ENCODE data around the gene SFXN5.

SFXN5 gene

DNA sequence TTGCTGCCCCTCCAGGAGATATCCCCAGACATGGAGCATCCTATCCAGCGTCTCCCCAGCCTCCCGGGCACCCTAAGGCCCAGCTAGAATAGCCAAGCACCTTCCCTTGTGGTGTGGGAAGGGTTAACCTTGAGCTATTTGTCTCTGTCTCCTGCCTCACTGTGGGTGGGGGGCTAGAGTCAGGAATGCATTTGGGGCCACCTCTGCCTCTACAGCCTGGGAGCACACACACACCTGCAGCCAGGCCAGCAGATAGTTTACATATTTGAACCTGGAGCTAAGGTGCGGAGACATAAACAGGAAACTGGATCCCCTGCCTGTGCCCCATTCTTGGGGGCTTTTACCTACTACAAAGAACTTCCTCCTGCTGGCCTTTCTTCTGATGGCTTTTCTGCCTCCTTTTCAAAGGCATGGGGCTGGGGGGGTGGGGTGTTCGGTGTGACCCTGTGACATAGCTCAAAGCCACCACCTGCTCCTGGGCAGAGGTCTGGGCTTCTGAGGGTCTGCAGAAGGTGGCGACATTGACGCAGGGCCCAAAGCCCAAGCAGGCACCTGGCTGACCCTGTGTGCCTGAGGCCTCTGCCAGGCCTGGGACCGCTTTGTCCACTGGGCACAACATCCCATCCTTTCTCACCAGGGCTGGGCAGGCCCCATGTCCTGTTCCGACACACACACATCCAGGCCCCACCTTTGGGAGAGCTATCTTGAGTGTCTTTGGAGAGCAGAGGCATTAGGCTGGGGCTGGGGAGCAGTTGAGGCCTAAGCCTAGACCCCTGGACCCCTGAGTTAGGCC is 120.0 kb downstream of the SFXN5 start:
- intact Hi-C loops (cut with DNase I; ENCODE audit: low total_unique reads), result no loop called here
- Histone ChIP-seq H3K4me3 (no peak overlapping the region), H3K27me3 (no peaks in the 10 kb centered on the region), H3K27ac (no peak overlapping the region), H3K4me1 (no peaks in the 10 kb centered on the region), H3K9me3 (no peaks in the 10 kb centered on the region), H3K36me3 (peaks cover 0 to 7% (median 0%) of the 10 kb centered on the region in 3 donors)
- DNase-seq, result no peak
- TF ChIP-seq, protein P1, sequence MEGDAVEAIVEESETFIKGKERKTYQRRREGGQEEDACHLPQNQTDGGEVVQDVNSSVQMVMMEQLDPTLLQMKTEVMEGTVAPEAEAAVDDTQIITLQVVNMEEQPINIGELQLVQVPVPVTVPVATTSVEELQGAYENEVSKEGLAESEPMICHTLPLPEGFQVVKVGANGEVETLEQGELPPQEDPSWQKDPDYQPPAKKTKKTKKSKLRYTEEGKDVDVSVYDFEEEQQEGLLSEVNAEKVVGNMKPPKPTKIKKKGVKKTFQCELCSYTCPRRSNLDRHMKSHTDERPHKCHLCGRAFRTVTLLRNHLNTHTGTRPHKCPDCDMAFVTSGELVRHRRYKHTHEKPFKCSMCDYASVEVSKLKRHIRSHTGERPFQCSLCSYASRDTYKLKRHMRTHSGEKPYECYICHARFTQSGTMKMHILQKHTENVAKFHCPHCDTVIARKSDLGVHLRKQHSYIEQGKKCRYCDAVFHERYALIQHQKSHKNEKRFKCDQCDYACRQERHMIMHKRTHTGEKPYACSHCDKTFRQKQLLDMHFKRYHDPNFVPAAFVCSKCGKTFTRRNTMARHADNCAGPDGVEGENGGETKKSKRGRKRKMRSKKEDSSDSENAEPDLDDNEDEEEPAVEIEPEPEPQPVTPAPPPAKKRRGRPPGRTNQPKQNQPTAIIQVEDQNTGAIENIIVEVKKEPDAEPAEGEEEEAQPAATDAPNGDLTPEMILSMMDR (IDR thresholded peaks at IDR 0.05), result no peak

DNA sequence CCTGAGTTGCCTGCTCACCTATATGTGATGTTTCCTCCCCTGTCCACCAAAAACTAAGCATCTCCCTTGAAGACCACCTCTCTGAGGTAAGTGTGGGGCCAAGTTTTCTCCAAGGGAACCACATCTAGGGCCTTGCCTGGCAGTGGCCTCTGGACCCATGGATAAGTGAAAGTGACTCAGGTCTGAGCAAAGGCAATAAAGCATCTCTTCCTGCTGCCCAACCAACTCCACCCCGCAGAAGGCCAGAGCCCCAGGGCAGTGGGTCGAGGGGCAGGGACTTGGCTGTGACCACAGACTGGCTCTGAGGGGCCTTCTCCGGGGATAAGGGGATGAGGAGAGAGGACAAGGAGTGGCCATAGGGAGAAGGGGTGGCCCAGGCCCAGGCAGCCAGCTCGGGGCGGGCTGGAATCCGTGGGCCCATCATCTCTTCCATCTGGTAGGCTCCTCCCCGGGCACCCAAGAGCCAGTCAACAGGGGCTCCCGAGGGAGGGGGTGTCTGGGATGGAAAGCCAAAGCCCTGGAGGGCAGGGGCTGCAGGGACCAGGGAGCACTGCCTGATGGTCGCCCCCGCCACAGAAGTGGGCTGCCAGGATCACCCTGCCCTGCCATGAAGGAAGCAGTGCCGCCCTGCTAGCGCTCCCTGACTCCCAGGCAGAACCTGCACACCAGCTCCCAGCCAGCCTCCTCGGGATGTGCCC is 120.8 kb downstream of the SFXN5 start:
- Histone ChIP-seq H3K27me3 (no peaks in the 10 kb centered on the region), H3K36me3 (no peaks in the 10 kb centered on the region), H3K9me3 (no peaks in the 10 kb centered on the region), H3K27ac (no peak overlapping the region), H3K4me3 (no peak overlapping the region), H3K4me1 (no peaks in the 10 kb centered on the region)
- TF ChIP-seq, protein P1 (IDR thresholded peaks at IDR 0.05), result no peak
- intact Hi-C loops (cut with DNase I; ENCODE audit: low total_unique reads), result no loop called here
- no peak for DNase-seq

DNA sequence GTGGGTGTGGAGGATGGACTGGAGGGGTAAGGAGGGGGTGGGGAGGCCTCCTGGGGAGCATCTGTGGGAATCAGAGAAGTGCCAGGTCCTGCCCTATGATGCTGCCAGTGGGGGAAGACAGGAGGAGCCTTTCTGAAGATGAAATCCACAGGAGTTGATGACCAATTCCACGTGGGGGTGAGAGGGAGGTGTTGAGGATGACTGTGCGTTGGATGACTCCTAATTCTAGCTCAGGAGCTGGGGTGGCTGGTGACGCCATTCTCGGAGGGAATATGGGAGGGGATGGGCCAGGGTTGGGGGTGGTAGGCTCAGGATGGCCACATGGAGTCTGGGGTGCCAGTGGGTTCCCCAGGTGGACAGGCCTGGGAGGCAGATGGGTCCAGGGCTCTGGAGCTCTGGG is 121.9 kb downstream of the SFXN5 start:
- H3K27ac ChIP-seq, result no peak overlapping the region
- TF ChIP-seq, protein P1 (IDR thresholded peaks at IDR 0.05), result no peak
- no peaks in the 10 kb centered on the region for H3K4me1 ChIP-seq
- no peaks in the 10 kb centered on the region for H3K27me3 ChIP-seq
- no peak for DNase-seq
- H3K36me3 ChIP-seq, result peaks cover 0 to 8% (median 0%) of the 10 kb centered on the region in 3 donors
- intact Hi-C loops (cut with DNase I; ENCODE audit: low total_unique reads), result no loop called here
- H3K4me3 ChIP-seq, result no peak overlapping the region
- no peaks in the 10 kb centered on the region for H3K9me3 ChIP-seq

DNA sequence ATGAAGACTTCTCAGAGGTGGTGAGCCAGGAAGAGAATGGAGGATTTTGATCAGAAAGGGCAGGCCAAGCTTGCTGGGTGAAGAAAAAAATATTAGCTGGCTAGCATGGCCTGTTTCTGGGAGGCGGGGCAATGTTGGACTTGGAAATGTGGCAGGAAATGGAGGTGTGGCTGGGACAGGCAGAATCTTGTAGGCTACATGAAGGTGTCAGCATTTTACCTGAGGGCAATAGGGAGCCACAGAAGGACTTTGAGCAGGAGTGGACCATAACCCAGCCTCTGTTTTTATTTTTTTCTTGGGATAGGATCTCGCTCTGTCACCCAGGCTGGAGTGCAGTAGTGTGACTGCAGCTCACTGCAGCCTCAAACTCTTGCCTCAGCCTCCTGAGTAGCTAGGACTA is 122.5 kb downstream of the SFXN5 start:
- Histone ChIP-seq H3K36me3 (peaks cover 0 to 12% (median 0%) of the 10 kb centered on the region in 3 donors), H3K4me3 (no peak overlapping the region), H3K9me3 (no peaks in the 10 kb centered on the region), H3K4me1 (no peaks in the 10 kb centered on the region), H3K27me3 (no peaks in the 10 kb centered on the region), H3K27ac (no peak overlapping the region)
- no peak for DNase-seq
- TF ChIP-seq, protein P1 (IDR thresholded peaks at IDR 0.05), result no peak
- intact Hi-C loops (cut with DNase I; ENCODE audit: low total_unique reads), result no loop called here

DNA sequence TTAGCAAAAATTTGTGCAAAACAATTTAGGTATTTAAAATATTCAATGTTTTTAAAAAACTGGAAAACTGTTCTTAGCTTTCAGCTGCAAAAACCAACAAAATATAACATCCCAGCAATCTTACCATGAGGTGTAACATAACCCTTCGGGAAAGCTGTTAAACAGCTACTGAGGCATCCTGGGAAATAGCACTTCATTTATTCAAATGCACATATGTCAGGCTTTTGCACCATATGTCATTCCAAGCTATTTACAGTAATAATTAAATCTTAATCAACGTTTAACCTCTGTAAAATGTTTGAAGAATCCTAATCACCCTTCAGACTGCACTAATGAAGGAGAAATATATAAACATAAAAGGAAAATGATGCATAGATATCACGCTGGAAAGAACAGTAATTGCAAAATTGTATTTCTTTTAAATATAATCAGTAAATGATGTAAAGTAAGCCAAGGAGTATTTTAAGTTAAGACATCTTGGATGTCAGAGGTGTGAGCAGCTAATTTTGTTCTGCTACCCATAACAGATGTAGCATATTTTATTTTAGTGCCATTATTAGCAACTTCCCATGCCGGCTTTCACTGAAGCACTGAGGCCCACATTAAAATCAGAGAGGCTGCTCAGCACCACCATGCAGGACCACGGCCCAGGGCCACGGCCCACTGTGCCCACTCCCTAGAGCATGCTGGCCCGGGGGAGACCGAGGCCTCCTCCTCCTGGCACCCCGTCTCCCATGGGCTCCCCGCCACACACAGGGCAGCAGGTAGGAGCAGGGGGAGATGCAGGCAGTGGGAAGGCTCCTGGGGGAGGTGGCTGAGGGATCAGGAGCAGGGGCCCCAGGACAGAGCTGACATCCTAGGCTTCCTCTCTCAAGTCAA is 123.3 kb downstream of the SFXN5 start:
- no peaks in the 10 kb centered on the region for H3K9me3 ChIP-seq
- intact Hi-C loops (cut with DNase I; ENCODE audit: low total_unique reads), result no loop called here
- H3K4me3 ChIP-seq, result no peak overlapping the region
- TF ChIP-seq, protein P1 (IDR thresholded peaks at IDR 0.05), result no peak
- DNase-seq, result no peak
- H3K27me3 ChIP-seq, result no peaks in the 10 kb centered on the region
- no peaks in the 10 kb centered on the region for H3K4me1 ChIP-seq
- H3K27ac ChIP-seq, result no peak overlapping the region
- H3K36me3 ChIP-seq, result peaks cover 0 to 20% (median 0%) of the 10 kb centered on the region in 3 donors
